ENCODE measurements around the gene OR52A5.

OR52A5 gene

DNA sequence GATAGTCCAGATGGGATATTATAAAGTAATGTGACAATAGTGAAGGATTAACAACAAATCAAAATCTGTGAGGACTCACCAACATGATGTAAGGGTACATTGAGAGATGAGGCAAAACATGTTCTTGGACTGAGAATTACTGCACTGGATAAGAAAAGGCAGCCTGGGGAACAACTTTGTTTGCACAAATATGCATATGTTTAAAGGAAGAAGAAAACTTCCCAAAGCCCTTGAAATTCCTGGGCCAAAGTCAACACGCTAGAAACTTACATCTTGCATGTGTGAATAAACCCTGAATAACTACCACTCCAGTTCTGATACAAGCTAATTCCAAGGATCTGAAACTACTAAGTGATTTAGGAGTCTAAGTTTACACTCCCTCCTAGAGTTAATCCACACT is 1.1 kb downstream of the OR52A5 start:
- Mint-ChIP-seq H3K9me3 (no peaks in the 10 kb centered on the region), H3K4me3 (no peak overlapping the region), H3K27me3 (peaks cover 13% of the 10 kb centered on the region), H3K4me1 (no peaks in the 10 kb centered on the region), H3K36me3 (ENCODE audit: insufficient read depth) (no peaks in the 10 kb centered on the region), H3K27ac (ENCODE audit: low read depth) (no peak overlapping the region)
- ATAC-seq (replicated peaks; ENCODE audit: extremely low read depth, poor library complexity, severe bottlenecking), result no peak
- DNase-seq (ENCODE audit: low spot score in 2 of 2), result no peak

DNA sequence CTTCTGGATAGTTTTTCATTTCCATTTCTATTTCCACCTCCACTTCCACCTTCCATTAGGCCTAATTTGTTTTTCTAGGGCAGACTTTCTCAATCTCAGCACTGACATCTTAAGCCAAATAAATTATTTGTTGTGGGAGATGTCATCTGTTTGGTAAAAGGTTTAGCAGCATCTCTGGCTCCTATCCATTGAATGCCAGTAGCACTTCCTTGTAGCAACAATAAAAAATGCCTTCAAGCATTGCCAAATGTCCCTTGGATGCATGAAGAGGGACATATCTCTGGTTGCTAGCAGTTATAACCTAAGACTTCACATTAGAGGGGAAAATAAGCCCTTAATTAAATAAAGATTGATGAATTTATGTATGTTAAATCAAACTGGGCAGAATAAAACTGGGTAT is 1.9 kb downstream of the OR52A5 start:
- no peak overlapping the region for H3K4me3 Mint-ChIP-seq
- no peaks in the 10 kb centered on the region for H3K4me1 Mint-ChIP-seq
- H3K9me3 Mint-ChIP-seq, result no peaks in the 10 kb centered on the region
- H3K27me3 Mint-ChIP-seq, result peaks cover 13% of the 10 kb centered on the region
- no peak for DNase-seq (ENCODE audit: low spot score in 2 of 2)
- H3K27ac Mint-ChIP-seq (ENCODE audit: low read depth), result no peak overlapping the region
- no peaks in the 10 kb centered on the region for H3K36me3 Mint-ChIP-seq (ENCODE audit: insufficient read depth)
- no peak for ATAC-seq (replicated peaks; ENCODE audit: extremely low read depth, poor library complexity, severe bottlenecking)

DNA sequence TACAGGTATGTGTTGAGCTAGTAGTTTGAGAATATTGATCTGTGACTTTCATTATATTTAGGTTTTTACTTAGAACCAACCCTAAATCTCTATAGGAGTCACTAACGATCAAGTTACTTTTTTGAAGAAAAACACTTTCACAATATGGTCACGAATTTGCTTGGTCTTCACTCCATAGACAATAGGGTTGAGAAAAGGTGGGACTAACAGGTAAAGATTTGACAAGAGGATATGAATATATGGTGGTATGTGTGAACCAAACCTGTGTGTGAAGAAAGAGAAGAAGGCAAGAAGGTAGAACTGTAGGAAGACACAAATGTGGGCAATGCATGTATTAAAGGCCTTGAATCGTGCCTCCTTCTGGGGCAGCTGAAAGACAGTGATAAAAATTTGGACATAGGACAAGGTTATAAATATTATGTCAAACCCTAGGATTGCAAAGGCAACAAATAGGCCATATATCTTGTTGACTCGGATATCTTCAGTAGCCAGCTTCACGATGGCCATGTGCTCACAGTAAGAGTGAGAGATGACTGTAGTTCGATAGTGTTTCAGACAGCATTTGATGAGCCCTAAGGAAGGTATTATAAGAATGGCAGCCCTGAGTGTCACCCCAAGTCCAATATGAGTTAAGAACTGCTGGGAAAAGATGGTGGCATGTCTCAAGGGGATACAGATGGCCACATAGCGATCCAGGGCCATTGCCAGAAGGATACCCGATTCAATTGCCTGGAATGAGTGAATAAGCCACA is 6.4 kb downstream of the OR52A5 start:
- no peaks in the 10 kb centered on the region for H3K9me3 Mint-ChIP-seq
- no peaks in the 10 kb centered on the region for H3K4me1 Mint-ChIP-seq
- H3K27ac Mint-ChIP-seq (ENCODE audit: low read depth), result no peak overlapping the region
- DNase-seq (ENCODE audit: low spot score in 2 of 2) (no peak), ATAC-seq (replicated peaks; ENCODE audit: extremely low read depth, poor library complexity, severe bottlenecking) (no peak)
- H3K4me3 Mint-ChIP-seq, result no peak overlapping the region
- no peaks in the 10 kb centered on the region for H3K27me3 Mint-ChIP-seq
- H3K36me3 Mint-ChIP-seq (ENCODE audit: insufficient read depth), result no peaks in the 10 kb centered on the region

DNA sequence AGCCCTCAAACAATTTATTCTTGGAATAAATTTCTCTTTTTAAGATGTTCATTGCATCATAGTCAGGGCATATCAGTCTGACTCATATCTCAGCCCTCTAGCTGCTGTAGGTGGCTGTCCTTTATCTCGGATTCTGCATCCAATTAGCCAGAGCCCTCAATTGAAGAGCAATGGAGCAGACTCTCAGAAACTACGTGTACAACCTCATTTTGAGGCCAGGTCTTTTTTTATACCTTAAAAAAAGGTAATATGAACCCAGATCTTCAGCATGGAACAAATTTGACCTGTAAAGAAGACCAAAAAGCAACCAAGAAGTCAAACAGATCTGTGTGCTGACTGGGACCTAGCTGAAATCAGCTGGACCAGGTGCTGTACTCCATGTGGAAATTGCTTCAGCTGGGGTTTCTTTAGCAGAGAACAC is 8.7 kb downstream of the OR52A5 start:
- Mint-ChIP-seq H3K36me3 (ENCODE audit: insufficient read depth) (no peaks in the 10 kb centered on the region), H3K4me1 (no peaks in the 10 kb centered on the region), H3K4me3 (no peak overlapping the region), H3K27me3 (peaks cover 8% of the 10 kb centered on the region), H3K27ac (ENCODE audit: low read depth) (no peak overlapping the region), H3K9me3 (no peaks in the 10 kb centered on the region)
- DNase-seq (ENCODE audit: low spot score in 2 of 2) (no peak), ATAC-seq (replicated peaks; ENCODE audit: extremely low read depth, poor library complexity, severe bottlenecking) (no peak)

DNA sequence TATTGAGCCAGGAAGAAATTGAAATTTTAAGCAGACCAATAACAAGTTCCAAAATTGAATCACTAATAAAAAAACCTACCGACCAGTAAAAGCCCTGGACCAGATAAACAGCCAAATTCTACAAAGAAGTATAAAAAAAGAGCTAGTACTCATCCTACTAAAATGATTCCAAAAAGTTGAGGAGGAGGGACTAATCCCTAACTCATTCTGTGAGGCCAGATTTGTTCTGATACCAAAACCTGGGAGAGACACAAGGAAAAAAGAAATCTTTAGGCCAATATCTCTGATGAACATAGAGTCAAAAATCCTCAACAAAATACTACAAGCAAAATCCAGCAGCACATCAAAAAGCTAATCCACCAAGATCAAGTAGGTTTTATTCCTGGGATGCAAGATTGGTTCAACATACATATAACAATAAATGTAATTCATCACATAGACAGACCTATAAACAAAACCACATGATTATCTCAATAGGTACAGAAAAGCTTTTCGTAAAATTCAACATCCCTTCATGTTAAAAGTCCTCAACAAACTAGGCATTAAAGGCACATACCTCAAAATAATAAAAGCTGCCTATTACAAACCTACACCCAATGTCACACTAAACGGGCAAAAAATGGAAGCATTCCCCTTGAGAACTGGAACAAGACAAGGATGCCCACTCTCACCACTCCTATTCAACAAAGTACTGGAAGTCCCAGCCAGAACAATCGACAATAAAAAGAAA is 13.1 kb downstream of the OR52A5 start:
- H3K4me1 Mint-ChIP-seq, result no peaks in the 10 kb centered on the region
- no peak overlapping the region for H3K27ac Mint-ChIP-seq (ENCODE audit: low read depth)
- peaks cover 23% of the 10 kb centered on the region for H3K27me3 Mint-ChIP-seq
- no peaks in the 10 kb centered on the region for H3K36me3 Mint-ChIP-seq (ENCODE audit: insufficient read depth)
- no peak for DNase-seq (ENCODE audit: low spot score in 2 of 2)
- ATAC-seq (replicated peaks; ENCODE audit: extremely low read depth, poor library complexity, severe bottlenecking), result no peak
- H3K4me3 Mint-ChIP-seq, result no peak overlapping the region
- no peaks in the 10 kb centered on the region for H3K9me3 Mint-ChIP-seq

DNA sequence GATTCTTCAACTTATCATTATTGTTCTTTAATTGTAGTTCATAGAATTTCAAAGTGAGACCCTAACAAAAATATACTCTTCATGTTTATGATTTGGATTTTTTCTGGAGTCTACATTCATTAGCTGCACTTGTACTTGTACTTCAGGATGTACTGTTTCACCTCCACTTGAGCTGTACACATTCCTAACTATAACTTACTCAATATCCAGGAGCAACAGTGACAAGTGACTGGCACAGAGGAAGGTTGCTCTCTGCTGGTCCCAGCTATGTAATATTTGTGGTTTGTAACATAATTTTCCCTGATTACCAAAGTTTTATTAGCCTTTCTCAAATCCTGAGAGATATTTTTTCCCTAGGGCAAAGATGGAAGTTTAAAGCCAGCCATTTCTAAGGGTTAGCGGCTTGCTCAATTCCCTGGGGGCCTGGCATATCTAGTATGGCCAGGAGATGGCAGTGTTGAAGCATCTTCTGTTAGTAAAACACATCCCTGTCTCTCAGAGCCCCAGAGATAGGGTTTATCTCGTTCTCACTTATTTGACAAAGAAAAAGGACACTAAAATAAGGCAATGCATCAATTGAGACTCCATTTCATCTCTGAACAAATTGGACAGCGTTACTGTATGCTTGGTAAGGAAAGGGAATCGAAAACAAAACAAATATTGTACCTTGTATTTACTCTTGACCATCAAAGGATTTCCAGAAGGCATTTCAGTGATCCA is 14.2 kb downstream of the OR52A5 start:
- Mint-ChIP-seq H3K9me3 (no peaks in the 10 kb centered on the region), H3K4me3 (no peak overlapping the region), H3K36me3 (ENCODE audit: insufficient read depth) (no peaks in the 10 kb centered on the region), H3K27ac (ENCODE audit: low read depth) (no peak overlapping the region), H3K27me3 (peaks cover 29% of the 10 kb centered on the region), H3K4me1 (no peaks in the 10 kb centered on the region)
- ATAC-seq (replicated peaks; ENCODE audit: extremely low read depth, poor library complexity, severe bottlenecking) (no peak), DNase-seq (ENCODE audit: low spot score in 2 of 2) (no peak)

DNA sequence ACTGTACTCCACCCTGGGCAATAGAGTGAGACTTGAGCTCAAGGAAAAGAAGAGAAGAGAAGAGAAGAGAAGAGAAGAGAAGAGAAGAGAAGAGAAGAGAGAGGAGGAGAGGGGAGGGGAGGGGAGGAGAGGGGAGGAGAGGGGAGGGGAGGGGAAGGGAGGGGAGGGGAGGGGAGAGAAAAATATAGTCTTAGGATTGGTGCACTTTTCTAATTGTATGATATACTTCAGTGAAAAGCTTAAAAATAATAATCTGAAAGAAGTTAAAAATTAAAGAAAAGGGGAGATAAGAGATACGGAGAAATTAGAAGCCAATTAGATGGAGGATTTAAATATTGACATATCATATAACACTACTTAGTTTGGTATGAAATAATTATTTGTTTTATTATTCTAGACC is 19.3 kb downstream of the OR52A5 start:
- Mint-ChIP-seq H3K36me3 (ENCODE audit: insufficient read depth) (no peaks in the 10 kb centered on the region), H3K9me3 (peaks cover 5% of the 10 kb centered on the region), H3K4me1 (no peaks in the 10 kb centered on the region), H3K27ac (ENCODE audit: low read depth) (no peak overlapping the region), H3K4me3 (no peak overlapping the region), H3K27me3 (peaks cover 54% of the 10 kb centered on the region)
- DNase-seq (ENCODE audit: low spot score in 2 of 2), result no peak
- ATAC-seq (replicated peaks; ENCODE audit: extremely low read depth, poor library complexity, severe bottlenecking), result no peak

DNA sequence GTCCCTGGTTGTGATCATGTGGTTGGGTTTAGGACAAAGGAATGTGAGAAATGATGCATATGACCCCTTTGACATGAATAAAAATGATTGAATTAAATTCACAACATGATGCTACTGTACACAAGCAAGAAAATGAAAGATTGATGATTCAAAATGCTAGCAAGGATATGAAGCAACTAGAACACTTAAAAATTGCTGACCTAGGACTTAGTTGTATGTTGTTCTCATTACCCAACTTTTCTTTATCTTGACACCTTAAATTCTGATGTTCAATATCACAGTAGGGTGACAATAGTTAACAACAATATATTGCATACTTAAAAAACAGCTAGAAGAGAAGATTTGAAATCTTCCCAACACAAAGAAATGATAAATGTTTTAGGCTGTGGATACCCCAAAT is 20.6 kb downstream of the OR52A5 start:
- Mint-ChIP-seq H3K9me3 (peaks cover 5% of the 10 kb centered on the region), H3K27me3 (peaks cover 42% of the 10 kb centered on the region), H3K27ac (ENCODE audit: low read depth) (no peak overlapping the region), H3K4me3 (no peak overlapping the region), H3K4me1 (no peaks in the 10 kb centered on the region), H3K36me3 (ENCODE audit: insufficient read depth) (no peaks in the 10 kb centered on the region)
- ATAC-seq (replicated peaks; ENCODE audit: extremely low read depth, poor library complexity, severe bottlenecking), result no peak
- DNase-seq (ENCODE audit: low spot score in 2 of 2), result no peak

DNA sequence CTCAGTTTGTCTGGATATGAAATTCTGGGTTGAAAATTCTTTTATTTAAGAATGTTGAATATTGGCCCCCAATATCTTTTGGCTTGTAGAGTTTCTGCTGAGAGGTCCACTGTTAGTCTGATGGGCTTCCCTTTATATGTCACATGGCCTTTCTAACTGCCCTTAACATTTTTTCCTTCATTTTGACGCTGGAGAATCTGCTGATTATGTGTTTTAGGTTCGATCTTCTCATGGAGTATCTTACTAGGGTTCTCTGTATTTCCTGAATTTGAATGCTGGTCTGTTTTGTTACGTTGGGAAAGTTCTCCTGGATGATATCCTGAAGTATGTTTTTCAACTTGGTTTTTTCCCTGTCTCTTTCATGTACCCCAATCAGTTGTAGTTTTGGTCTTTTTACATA is 22.8 kb downstream of the OR52A5 start:
- Mint-ChIP-seq H3K36me3 (ENCODE audit: insufficient read depth) (no peaks in the 10 kb centered on the region), H3K27ac (ENCODE audit: low read depth) (no peak overlapping the region), H3K9me3 (peaks cover 5% of the 10 kb centered on the region), H3K4me3 (no peak overlapping the region), H3K4me1 (no peaks in the 10 kb centered on the region), H3K27me3 (peaks cover 42% of the 10 kb centered on the region)
- DNase-seq (ENCODE audit: low spot score in 2 of 2), result no peak
- no peak for ATAC-seq (replicated peaks; ENCODE audit: extremely low read depth, poor library complexity, severe bottlenecking)

DNA sequence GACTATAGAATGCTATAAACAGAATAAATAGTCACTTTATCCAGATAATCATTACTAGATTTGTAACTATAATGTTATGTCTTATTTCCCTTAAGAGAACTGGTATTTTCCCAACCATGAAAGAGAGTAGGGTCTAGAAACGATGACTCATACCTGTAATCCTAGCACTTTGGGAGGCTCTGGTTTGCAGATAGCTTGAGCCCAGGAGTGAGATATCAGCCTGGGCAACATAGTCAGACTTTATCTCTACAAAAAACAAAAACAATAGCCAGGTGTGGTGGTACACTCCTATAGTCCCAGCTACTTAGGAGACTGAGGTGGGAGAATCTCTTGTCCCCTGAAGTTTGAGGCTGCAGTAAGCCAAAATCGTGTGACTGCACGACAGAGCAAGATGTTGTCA is 30.9 kb downstream of the OR52A5 start:
- H3K36me3 Mint-ChIP-seq (ENCODE audit: insufficient read depth), result no peaks in the 10 kb centered on the region
- peaks cover 21% of the 10 kb centered on the region for H3K27me3 Mint-ChIP-seq
- H3K27ac Mint-ChIP-seq (ENCODE audit: low read depth), result no peak overlapping the region

DNA sequence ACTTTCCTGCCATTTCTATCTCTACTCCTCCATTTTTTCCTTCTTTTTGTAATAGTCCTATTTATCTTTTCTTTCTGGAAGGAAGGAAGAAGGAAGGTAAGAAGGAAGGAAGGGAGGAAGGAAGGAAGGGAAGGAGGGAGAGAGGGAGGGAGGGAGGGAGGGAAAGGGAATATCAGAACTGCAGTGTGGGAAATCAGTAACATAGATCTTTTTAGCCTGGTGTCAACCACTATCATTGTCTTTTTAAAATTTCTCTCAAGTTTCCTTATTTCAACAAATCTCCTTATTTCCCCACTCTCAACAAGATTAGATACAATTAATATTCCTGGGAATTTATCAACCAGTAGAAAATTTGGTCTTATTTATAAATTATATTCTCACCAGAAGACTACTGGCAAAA is 35.1 kb downstream of the OR52A5 start:
- H3K9me3 Mint-ChIP-seq, result peaks cover 6% of the 10 kb centered on the region
- H3K27ac Mint-ChIP-seq (ENCODE audit: low read depth), result no peak overlapping the region
- H3K36me3 Mint-ChIP-seq (ENCODE audit: insufficient read depth), result no peaks in the 10 kb centered on the region
- DNase-seq (ENCODE audit: low spot score in 2 of 2) (no peak), ATAC-seq (replicated peaks; ENCODE audit: extremely low read depth, poor library complexity, severe bottlenecking) (no peak)
- no peaks in the 10 kb centered on the region for H3K4me1 Mint-ChIP-seq
- H3K27me3 Mint-ChIP-seq, result peaks cover 23% of the 10 kb centered on the region
- no peak overlapping the region for H3K4me3 Mint-ChIP-seq

More for the DNA sequence above, 30.9 kb downstream of the OR52A5 start:
- DNase-seq (ENCODE audit: low spot score in 2 of 2), result no peak
- no peak for ATAC-seq (replicated peaks; ENCODE audit: extremely low read depth, poor library complexity, severe bottlenecking)
- H3K9me3 Mint-ChIP-seq, result peaks cover 6% of the 10 kb centered on the region
- no peaks in the 10 kb centered on the region for H3K4me1 Mint-ChIP-seq
- H3K4me3 Mint-ChIP-seq, result no peak overlapping the region

DNA sequence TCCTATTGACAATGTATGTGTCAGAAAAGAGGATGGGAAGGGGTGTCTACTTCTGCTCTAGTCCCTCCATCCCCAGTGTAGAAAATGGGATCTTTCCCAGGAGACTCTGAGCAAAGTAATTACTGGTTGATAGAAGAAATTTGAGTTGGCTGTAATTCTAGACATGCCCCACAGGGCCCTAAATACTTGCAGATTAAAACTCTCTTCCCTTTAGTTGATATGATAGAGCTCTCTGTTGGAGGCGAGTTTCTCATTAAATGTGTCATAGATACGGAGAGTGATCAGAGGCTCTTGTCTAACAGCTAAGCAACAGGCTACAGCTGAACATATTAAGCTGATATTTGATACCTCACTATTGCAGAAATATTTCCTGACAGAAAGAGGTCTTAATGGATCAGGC is 35.9 kb downstream of the OR52A5 start:
- Mint-ChIP-seq H3K36me3 (ENCODE audit: insufficient read depth) (no peaks in the 10 kb centered on the region), H3K4me1 (no peaks in the 10 kb centered on the region)
- no peak for DNase-seq (ENCODE audit: low spot score in 2 of 2)

DNA sequence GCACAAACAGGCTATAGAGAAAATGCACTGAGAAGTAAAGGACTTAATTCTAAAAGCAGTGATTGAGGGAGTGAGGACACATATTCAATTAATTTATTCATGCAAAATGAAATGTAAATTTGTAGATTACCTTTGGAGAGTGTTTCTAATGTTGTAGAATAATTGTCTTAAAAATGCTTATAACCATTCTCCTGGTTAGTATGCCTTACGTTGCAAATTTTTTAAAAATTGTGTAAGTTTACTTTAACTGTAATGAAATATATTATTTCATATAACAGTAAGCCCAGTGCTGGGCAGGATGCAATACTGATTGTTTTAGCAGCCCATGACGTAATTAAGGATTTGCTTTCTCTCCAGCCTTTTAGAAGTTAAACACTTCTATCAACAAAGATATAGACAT is 42.1 kb downstream of the OR52A5 start:
- Mint-ChIP-seq H3K27ac (ENCODE audit: low read depth) (no peak overlapping the region), H3K27me3 (no peaks in the 10 kb centered on the region), H3K4me1 (no peaks in the 10 kb centered on the region), H3K36me3 (ENCODE audit: insufficient read depth) (no peaks in the 10 kb centered on the region), H3K9me3 (peaks cover 5% of the 10 kb centered on the region), H3K4me3 (no peak overlapping the region)
- no peak for ATAC-seq (replicated peaks; ENCODE audit: extremely low read depth, poor library complexity, severe bottlenecking)
- DNase-seq (ENCODE audit: low spot score in 2 of 2), result no peak

More for the DNA sequence above, 35.9 kb downstream of the OR52A5 start:
- Mint-ChIP-seq H3K4me3 (no peak overlapping the region), H3K27ac (ENCODE audit: low read depth) (no peak overlapping the region), H3K9me3 (peaks cover 6% of the 10 kb centered on the region), H3K27me3 (peaks cover 23% of the 10 kb centered on the region)
- ATAC-seq (replicated peaks; ENCODE audit: extremely low read depth, poor library complexity, severe bottlenecking), result no peak

Measured in central memory CD8-positive, alpha-beta T cell (primary cell).